Measurements from ENCODE around the gene KAZN.
"Not testable (repeated sequence)": the region's sequence is repeated elsewhere in the genome, so short reads cannot be mapped to it uniquely, and the experiment has no call there.

DNA sequence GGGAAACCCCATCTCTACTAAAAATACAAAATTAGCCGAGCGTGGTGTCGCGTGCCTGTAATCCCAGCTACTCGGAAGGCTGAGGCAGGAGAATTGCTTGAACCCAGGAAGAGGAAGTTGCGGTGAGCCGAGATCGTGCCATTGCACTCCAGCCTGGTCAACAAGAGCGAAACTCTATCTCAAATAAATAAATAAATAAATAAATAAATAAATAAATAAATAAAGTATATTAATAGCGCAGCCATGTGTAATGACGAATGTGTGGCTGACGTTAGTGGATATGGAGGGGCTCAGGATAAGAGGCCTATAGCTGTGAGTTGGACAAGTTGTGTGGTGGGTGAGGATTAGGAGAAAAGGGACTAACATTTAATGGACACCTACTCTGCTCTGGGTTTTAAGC, 18.2 kb upstream of the KAZN start:
- TF ChIP-seq, protein P1, sequence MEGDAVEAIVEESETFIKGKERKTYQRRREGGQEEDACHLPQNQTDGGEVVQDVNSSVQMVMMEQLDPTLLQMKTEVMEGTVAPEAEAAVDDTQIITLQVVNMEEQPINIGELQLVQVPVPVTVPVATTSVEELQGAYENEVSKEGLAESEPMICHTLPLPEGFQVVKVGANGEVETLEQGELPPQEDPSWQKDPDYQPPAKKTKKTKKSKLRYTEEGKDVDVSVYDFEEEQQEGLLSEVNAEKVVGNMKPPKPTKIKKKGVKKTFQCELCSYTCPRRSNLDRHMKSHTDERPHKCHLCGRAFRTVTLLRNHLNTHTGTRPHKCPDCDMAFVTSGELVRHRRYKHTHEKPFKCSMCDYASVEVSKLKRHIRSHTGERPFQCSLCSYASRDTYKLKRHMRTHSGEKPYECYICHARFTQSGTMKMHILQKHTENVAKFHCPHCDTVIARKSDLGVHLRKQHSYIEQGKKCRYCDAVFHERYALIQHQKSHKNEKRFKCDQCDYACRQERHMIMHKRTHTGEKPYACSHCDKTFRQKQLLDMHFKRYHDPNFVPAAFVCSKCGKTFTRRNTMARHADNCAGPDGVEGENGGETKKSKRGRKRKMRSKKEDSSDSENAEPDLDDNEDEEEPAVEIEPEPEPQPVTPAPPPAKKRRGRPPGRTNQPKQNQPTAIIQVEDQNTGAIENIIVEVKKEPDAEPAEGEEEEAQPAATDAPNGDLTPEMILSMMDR (conservative IDR thresholded peaks at IDR 0.05 in 1 of 2, IDR thresholded peaks at IDR 0.05 in 1 of 2; ENCODE audit: low read depth in 1 of 2, low read length in 2 of 2): not testable (repeated sequence)
- not testable (repeated sequence) for TF ChIP-seq EZH2 (IDR thresholded peaks at IDR 0.05; ENCODE audit: low read length, missing control alignments)

All from fibroblast of lung (primary cell).